HG02759 (cell line): ENCODE data around the gene PTCHD1.

Experiments
- ATAC-seq: cut with Tn5 transposase; IDR thresholded peaks from one replicate; pipeline ENCODE4 v1.9.1; 2021; ENCODE audit warnings: mild to moderate bottlenecking, moderate library complexity; ENCODE audit not compliant: unreplicated experiment

PTCHD1 gene

DNA sequence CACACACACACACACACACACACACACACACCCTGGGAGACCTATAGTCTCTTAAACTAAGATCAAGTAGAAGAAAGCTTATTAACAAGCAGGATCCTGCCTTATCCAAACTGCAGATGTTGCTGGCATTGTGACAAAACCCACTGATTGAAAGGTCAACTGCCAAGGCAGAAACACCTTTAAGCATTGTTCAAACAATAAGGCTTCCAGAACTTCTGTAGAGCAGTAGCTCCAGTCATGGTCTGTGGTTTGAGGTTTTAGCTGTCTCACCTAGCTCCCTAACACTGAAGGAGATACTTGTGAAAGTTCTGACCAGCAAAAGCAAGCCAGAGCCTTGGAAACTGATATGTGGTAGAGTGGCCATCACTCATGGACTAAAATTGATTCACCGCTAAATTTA is 59.8 kb downstream of the PTCHD1 start:
- ATAC-seq, result no peak

DNA sequence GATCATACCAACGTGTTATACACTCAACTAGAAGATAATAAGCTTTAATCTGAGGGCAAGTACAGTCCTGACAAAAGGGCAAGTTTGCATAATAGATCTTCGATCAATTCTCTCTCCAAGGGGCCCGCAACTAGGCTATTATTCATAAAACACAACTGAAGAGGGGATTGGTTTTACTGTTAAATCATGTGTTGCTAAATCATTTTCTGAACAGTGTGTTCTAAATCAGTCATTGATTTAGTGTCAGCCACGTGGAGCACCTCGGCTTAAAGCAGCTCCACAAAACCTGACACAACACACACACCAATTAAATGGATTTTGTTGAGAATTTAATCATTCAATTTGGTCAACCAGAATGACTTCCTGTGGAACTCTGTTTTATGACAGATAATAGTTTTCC is 61.6 kb downstream of the PTCHD1 start:
- no peak for ATAC-seq

DNA sequence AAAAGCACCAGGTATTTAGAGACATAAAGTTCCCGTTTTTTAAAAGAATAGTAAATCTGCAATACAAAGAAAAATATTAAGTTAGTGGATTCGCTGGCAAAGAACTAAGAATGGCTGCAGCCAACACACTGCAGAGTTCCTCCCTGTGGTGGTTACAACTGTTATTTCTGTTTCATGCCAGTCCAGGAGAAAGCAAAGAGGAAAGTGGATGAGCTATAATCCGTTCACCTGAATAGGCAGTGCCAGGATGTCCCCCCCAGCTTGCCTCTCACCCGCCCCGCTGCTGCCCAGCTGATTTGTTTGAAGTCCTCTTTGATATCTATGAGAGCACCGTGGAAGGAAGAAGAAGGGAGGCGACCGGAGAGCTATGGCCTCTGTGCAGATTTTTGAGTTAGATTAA is 63.9 kb downstream of the PTCHD1 start:
- no peak for ATAC-seq

DNA sequence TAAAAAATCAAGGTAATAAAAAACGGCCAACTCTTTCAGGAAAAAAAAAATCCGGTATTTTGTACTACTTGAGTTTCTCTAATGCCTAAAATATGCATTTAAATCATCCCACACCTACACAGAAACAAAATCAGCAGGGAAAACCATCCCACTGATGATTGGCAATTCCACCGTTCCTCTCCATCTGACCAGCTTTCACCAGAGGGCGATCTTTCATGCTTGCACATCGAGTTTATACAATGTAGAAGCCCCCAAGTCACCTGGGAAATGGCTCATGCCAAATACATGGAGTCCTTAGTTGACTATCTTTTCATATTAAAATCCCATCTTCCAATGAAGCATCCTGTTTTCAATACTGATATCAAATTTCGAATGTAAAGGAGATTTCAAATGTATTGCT is 69.2 kb downstream of the PTCHD1 start:
- ATAC-seq, result no peak

DNA sequence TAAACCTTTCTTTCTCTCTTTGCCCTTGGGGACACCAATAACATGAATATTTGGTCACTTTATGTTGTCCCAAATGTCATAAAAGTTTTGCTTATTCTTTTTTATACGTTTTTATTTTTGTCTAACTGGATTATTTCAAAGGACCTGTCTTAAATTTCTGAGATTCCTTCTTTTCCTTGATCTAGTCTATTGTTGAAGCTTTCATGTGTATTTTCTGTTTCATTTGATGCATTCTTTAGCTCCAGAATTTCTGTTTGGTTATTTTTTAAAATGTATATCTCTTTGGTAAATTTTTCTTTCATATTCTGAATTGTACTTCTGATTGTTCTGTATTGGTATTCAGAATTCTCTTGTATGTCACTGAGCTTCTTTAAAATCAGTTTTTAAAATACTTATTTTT is 88.3 kb downstream of the PTCHD1 start:
- no peak for ATAC-seq

DNA sequence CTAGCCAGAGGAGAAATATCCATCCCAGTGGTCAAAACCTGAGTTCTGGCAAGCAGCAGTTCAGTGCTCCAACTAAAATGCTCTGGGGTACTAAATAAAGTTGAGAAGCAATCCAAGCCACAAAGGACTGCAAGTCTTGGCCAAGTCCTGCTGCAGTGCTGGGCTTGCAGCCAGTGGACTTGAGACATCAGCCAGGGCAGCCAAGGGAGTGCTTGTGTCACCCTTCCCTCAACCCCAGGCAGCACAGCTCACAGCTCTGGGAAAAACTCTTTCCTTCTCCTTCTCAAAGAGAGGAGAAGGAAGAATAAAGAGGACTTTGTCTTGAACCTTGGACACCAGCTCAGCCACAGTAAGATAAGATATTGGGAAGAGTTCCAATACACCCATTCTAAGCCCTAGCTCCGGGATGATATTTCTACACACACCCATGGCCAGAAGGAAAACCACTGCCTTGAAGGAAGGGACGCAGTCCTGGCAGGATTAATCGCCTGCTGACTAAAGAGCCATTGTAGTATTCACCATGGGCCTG is 99.8 kb downstream of the PTCHD1 start:
- ATAC-seq, result no peak

DNA sequence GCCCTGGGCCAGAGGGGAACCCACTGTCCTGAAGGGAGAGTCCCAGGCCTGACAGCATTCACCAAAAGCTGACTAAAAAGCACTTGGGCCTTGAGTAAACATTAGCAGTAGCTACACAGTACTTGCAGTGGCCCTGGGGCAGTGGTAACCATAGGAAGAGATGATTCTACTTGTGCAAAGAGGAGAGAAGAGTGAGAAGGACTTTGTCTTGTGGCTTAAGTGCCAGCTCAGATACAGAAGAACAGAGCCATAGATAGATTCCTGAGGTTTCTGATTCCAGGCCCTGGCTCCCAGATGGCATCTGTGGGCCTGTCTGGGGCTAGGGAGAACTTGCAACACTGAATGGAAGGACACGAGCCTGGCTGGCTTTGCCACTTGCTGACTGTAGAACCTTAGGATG is 100.5 kb downstream of the PTCHD1 start:
- no peak for ATAC-seq

DNA sequence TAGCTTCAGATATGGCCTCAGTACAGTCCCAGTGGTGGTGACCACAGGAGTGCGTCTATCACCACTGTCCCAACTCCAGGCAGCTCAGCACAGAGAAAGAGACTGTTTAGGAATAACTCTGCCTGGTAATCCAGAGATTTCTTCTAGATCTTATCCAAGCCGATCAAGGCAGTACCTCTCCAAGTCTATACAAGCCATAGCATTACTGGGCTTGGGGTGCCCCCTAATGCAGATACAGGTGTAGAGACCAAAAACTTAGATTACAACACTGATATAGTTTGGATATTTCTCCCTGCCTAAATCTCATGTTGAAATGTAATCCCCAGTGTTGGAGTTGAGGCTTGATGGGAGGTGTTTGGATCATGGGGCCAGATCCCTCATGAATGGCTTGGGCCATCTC is 100.9 kb downstream of the PTCHD1 start:
- no peak for ATAC-seq

DNA sequence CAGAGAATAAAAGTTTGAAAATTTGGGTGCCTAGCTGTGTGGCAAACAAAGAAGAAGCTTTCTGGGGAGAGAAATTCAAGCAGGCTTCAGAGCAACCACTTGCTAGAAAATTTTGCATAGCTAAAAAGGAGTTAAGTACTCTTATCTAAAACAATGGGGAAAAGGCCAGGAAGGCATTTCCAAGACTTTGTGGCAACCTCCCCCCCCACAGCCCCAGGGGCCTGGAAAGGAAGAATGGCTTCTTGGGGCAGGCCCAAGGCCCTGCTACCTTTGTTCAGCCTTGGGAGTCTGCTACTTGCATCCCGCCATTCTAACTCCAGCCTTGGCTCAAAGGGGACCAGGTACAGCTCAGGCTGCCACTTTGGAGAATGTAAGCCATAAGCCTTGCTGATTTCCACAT is 102.2 kb downstream of the PTCHD1 start:
- no peak for ATAC-seq

DNA sequence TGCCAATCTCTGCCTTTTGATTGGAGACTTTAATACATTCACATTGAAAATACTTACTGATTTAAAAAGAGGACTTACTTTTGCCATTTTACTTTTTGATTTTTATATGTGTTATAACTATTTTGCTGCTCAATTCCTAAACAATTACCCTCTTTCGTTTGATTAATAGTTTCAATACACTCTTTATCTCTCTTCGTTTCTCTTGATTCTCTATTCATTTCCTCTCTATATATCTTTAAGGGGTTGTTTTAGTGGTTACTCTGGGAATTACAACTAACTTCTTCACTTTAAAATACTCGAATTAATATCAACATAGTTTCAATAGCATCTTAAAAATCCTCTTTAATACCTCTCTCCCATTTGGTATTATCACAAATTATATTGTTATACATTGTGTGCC is 116.6 kb downstream of the PTCHD1 start:
- no peak for ATAC-seq
